ENCODE measurements around the gene COL9A3. TPM values are rescaled to one million over a fixed set of nuclear protein-coding genes. Genes with fewer than 3 reads are reported as not detected.
A peak's percentile ranks its signal among the peaks of the same experiment; 100 is the strongest.

Gene COL9A3
- total RNA-seq, 2 donors from 2014 or later: 2.3 to 2.8 TPM

DNA sequence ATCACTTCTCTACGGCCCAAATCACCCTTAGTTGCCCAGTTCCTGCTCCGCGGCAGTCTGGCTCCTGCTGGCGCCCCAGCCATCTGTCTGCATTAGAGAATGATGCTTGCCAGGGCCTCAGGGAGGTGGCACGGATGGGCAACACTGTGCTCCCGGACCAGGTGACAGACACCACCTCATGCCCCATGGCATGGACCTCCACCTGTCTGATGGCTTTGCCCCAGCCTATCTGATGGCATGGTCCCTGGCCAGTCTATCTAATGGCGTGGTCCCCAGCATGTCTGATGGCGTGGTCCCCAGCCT lies 39.4 kb upstream of the COL9A3 start:
- no peak for DNase-seq
- intact Hi-C loops (cut with DNase I, micrococcal nuclease): no loop called here
- no peak for ATAC-seq

DNA sequence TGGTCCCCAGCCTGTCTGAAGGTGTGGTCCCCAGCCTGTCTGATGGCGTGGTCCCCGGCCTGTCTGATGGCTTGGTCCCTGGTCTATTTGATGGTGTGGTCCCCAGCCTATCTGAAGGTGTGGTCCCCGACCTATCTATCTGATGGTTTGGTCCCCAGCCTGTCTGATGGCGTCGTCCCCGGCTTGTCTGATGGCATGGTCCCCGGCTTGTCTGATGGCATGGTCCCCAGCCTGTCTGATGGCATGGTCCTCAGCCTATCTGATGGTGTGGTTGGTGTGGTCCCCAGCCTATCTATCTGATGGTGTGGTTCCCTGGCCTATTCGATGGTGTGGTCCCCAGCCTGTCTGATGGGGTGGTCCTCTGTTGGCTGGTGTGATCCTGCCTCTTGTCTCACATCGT lies 38.8 kb upstream of the COL9A3 start:
- DNase-seq (no peak), ATAC-seq (no peak)
- intact Hi-C loops (cut with DNase I, micrococcal nuclease): no loop called here

DNA sequence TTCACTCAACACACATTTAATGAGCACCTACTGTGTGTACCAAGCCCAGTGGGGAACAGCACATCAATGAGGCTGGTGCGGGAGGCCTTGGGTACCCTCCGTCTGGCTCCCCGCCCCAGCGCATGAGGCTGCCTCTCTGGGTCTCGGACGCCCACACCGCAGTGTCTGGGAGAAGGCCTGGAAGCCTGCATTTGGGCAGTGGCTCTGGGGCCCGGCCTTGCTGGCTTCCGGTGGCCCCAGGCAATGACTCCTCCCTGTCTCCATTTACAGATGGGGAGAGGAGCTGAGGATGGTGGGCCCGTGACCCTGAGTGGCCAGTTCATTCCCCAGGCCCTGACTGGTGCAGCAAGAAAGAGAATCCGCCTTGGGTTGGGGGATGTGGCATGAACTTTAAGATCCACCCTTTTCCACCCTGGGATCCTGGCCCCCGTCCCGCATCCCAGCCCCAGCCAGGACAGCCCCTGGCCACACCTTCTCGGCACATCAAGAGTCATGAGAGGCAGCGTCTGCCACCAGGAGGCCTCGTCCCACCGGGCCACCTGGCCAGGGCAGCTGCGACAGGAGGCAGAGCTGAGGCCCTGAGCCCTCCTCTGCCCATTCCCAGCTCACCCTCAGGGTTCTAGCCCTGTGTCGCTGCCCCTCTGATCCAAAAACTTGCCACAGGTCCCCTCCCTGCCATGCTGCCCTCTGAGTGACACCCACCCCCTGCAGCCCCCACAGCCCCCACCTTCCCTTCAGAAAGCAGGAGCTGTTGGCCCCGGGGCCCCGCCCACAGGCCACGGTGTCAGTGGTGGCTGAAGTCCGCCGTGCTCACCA lies 38.0 kb upstream of the COL9A3 start:
- DNase-seq (no peak), ATAC-seq (no peak)
- intact Hi-C loops (cut with DNase I, micrococcal nuclease): no loop called here

GRCh38 chr20:62779417-62779685 lies 37.5 kb upstream of the COL9A3 start:
- ATAC-seq (no peak), DNase-seq (no peak)
- intact Hi-C loops (cut with DNase I, micrococcal nuclease): no loop called here

DNA sequence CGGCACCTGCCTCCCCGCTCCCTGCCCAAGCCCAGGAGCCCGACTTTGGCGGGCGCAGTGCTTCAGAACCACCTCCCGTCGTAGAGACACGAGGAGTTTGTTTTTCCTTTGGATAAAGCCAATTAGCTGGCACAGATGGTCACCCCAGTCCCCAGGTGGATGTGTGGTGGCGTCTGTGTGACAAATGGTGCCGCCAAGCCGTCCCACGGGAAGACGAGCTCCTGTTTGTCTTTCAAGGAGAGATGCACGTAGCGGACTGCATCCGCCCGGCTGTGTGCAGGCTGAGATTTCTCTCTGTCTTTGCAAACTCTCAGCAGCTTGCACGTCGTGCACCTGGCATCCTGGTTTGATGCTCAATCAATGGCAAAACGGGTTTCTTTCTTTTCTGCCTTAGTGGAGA lies 36.6 kb upstream of the COL9A3 start:
- ATAC-seq (no peak), DNase-seq (no peak)
- intact Hi-C loops (cut with DNase I, micrococcal nuclease): loop anchor here in 1 of 2 donors (10.0 kb wide), 1 partner anchor 115 kb away; no protein-coding TSS in a partner anchor

DNA sequence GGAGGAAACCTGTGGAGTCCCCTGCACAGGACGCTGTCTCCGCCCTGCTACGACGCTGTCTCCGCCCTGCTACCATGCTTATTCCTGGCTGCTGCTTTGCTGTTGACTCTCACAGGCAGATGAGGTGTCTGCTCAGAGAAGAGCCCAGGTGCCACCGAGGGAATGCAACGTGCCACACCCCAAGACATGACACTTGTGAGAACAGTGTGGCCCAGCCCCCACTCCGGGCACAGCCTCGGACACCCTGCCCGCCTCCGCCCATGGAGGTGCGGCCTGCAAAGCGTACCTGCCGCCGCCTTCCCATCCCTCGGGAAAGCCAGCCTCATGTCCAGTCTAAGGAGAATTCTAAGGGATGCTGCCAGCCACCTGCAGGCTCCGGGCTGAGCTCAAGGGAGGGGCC lies 36.2 kb upstream of the COL9A3 start:
- intact Hi-C loops (cut with DNase I, micrococcal nuclease): loop anchor here in 1 of 2 donors (10.0 kb wide), 1 partner anchor 116 kb away; no protein-coding TSS in a partner anchor
- ATAC-seq: peak; percentile 85
- peak; percentile 41 to 46 for DNase-seq

GRCh38 chr20:62782149-62782892 lies 34.5 kb upstream of the COL9A3 start:
- no peak for ATAC-seq
- DNase-seq: no peak
- intact Hi-C loops (cut with DNase I, micrococcal nuclease): loop anchor here in 1 of 2 donors (10.0 kb wide), 1 partner anchor 118 kb away; no protein-coding TSS in a partner anchor

GRCh38 chr20:62782893-62783278 lies 34.0 kb upstream of the COL9A3 start:
- intact Hi-C loops (cut with DNase I, micrococcal nuclease): loop anchor here in 1 of 2 donors (10.0 kb wide), 1 partner anchor 118 kb away; no protein-coding TSS in a partner anchor
- DNase-seq: no peak
- ATAC-seq: no peak

DNA sequence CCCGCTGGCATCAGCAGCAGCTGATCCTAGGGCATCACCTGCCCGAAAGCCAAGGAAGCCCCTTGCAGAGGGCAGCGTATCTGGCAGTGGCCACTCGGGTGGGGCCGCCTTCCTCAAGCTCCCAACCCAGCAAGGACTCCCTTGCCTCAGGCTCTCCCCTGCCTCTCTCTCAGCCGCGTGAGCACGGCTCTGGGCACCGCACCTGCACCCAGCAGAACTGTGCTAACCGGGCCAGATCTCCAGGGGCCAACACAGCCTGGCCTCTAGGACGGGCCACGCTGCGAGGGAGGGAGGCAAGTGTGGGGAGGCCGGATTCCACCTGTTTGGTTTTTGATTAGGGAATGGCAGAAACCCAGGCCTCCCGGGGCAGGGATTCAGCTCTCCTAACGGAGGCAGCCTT lies 32.4 kb upstream of the COL9A3 start:
- DNase-seq (no peak), ATAC-seq (no peak)
- intact Hi-C loops (cut with DNase I, micrococcal nuclease): loop anchor here in 1 of 2 donors (10.0 kb wide), 1 partner anchor 120 kb away; no protein-coding TSS in a partner anchor

GRCh38 chr20:62785393-62785792 lies 31.5 kb upstream of the COL9A3 start:
- DNase-seq: no peak

GRCh38 chr20:62786157-62786556 lies 30.7 kb upstream of the COL9A3 start:
- intact Hi-C loops (cut with DNase I, micrococcal nuclease): loop anchor here in 1 of 2 donors (10.0 kb wide), 1 partner anchor 121 kb away; no protein-coding TSS in a partner anchor
- no peak for ATAC-seq
- no peak for DNase-seq

More at GRCh38 chr20:62785393-62785792, 31.5 kb upstream of the COL9A3 start:
- intact Hi-C loops (cut with DNase I, micrococcal nuclease): loop anchor here in 1 of 2 donors (10.0 kb wide), 1 partner anchor 121 kb away; no protein-coding TSS in a partner anchor
- no peak for ATAC-seq

GRCh38 chr20:62787321-62787720 lies 29.5 kb upstream of the COL9A3 start:
- intact Hi-C loops (cut with DNase I, micrococcal nuclease): loop anchor here in 1 of 2 donors (10.0 kb wide), 1 partner anchor 123 kb away; no protein-coding TSS in a partner anchor
- DNase-seq (no peak), ATAC-seq (no peak)

- DNase-seq (no peak), ATAC-seq (no peak)
- intact Hi-C loops (cut with DNase I, micrococcal nuclease): loop anchor here in 1 of 2 donors (10.0 kb wide), 1 partner anchor 123 kb away; no protein-coding TSS in a partner anchor
These were observed 29.0 kb upstream of the COL9A3 start for GRCh38 chr20:62787866-62788265.

GRCh38 chr20:62788607-62789006 lies 28.2 kb upstream of the COL9A3 start:
- intact Hi-C loops (cut with DNase I, micrococcal nuclease): loop anchor here in 1 of 2 donors (10.0 kb wide), 1 partner anchor 124 kb away; no protein-coding TSS in a partner anchor
- ATAC-seq: no peak
- DNase-seq: no peak

DNA sequence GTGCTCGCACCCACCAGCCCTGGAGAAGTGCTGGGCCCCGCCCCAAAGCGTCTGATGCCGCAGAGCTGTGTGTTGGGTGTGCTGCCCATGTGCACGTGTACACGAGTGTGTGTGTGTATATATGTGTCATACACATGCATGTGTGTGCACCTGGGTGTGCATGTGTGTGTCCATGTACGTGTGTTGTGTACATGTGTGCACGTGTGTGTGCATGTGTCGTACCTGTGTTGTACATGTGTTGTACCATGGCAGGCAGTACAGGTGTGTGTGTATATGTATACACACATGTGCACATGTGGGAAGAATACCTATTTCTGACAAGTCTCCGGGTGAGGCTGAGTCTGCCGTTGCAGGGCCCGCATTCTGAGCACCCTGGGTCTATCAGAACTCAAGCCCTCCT lies 26.8 kb upstream of the COL9A3 start:
- intact Hi-C loops (cut with DNase I, micrococcal nuclease): loop anchor here in 1 of 2 donors (5.0 kb wide), 1 partner anchor 123 kb away; no protein-coding TSS in a partner anchor
- no peak for DNase-seq
- ATAC-seq: no peak

GRCh38 chr20:62791301-62792181 lies 25.3 kb upstream of the COL9A3 start:
- intact Hi-C loops (cut with DNase I, micrococcal nuclease): loop anchor here in 1 of 2 donors (5.0 kb wide), 1 partner anchor 124 kb away; no protein-coding TSS in a partner anchor
- DNase-seq (peak; percentile 80 to 81), ATAC-seq (peak; percentile 20)

- DNase-seq (no peak), ATAC-seq (no peak)
- intact Hi-C loops (cut with DNase I, micrococcal nuclease): loop anchor here in 1 of 2 donors (5.0 kb wide), 1 partner anchor 125 kb away; no protein-coding TSS in a partner anchor
These were observed 24.5 kb upstream of the COL9A3 start for GRCh38 chr20:62792182-62792939.

All from left colon (tissue), 2 donors.